ENCODE data around the gene TMEM45B.

DNA sequence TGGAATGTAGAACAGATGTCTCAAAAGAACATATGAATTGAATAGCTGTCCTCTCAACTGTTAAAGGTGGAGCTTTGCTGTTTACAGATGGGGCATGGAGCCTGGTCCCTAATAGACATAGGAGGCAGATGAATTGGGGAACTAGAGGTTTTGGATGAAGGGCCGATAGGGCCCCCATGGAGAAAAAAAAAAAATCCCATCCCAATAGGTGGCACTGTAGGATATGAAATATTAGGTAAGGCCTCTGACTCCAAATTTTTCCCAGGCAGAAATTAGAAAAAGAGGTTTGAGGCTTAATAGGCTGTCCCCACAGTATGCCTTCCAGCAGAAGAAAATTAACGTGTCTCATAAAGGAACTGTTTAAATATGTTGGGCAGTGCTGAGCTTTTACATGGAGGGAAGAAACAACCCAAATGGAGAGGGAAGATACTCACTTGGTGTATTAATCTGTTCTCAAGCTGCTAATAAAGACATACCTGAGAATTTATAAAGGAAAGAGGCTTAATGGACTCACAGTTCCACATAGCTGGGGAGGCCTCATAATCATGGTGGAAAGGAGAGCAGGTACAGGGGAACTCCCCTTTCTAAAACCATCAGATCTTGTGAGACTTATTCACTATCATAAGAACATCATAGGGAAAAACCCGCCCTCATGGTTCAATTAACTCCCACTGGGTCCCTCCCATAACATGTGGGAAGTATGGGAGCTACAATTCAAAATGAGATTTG lies 30.1 kb upstream of the TMEM45B start:
- TF ChIP-seq, protein P1, sequence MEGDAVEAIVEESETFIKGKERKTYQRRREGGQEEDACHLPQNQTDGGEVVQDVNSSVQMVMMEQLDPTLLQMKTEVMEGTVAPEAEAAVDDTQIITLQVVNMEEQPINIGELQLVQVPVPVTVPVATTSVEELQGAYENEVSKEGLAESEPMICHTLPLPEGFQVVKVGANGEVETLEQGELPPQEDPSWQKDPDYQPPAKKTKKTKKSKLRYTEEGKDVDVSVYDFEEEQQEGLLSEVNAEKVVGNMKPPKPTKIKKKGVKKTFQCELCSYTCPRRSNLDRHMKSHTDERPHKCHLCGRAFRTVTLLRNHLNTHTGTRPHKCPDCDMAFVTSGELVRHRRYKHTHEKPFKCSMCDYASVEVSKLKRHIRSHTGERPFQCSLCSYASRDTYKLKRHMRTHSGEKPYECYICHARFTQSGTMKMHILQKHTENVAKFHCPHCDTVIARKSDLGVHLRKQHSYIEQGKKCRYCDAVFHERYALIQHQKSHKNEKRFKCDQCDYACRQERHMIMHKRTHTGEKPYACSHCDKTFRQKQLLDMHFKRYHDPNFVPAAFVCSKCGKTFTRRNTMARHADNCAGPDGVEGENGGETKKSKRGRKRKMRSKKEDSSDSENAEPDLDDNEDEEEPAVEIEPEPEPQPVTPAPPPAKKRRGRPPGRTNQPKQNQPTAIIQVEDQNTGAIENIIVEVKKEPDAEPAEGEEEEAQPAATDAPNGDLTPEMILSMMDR (IDR thresholded peaks at IDR 0.05), result peak in 4 of 7 experiments; percentile 30 to 42 (median 36)
- no peak for TF ChIP-seq POLR2A (IDR thresholded peaks at IDR 0.05)
